Measurements from ENCODE around the gene BCKDK. TPM values are rescaled to one million over a fixed set of nuclear protein-coding genes. Genes with fewer than 3 reads are reported as not detected.

Gene BCKDK
- total and polyA plus RNA-seq, 2 of the 13 experiments (the other 11 are each of a cell fraction or from before 2014, with no cell fraction given) = 24.9 to 42.6 TPM

GRCh38 chr16:31073142-31073969 lies 34.8 kb upstream of the BCKDK start (continued):
- TF ChIP-seq ZNF678 (CRISPR knock-in tag; IDR thresholded peaks at IDR 0.05) (0 out of 2 replicates have a peak, but pooled peaks have one; percentile 23), ZNF577 (CRISPR knock-in tag; IDR thresholded peaks at IDR 0.05; ENCODE audit: borderline replicate concordance, low read depth) (no peak), ZNF709 (CRISPR knock-in tag; IDR thresholded peaks at IDR 0.05) (0 out of 2 replicates have a peak, but pooled peaks have one; percentile 11), ZNF563 (CRISPR knock-in tag; IDR thresholded peaks at IDR 0.05) (peak; percentile 88), SATB2 (CRISPR knock-in tag; IDR thresholded peaks at IDR 0.05) (peak; percentile 61), FOXM1 (CRISPR knock-in tag; IDR thresholded peaks at IDR 0.05) (no peak), ZNF574 (CRISPR knock-in tag; IDR thresholded peaks at IDR 0.05) (peak; percentile 73), ATF6 (CRISPR knock-in tag; conservative IDR thresholded peaks at IDR 0.05) (no peak), GMEB1 (CRISPR knock-in tag; IDR thresholded peaks at IDR 0.05; ENCODE audit: borderline replicate concordance) (no peak; the same call in 1 of the 2 replicates), ATF7 (IDR thresholded peaks at IDR 0.05) (no peak), ATF7 (CRISPR knock-in tag; IDR thresholded peaks at IDR 0.05) (no peak), ZSCAN31 (CRISPR knock-in tag; IDR thresholded peaks at IDR 0.05; ENCODE audit: low read depth) (peak; percentile 69; the same call in 1 of the 2 replicates), ZNF546 (CRISPR knock-in tag; conservative IDR thresholded peaks at IDR 0.05) (peak; percentile 85), ZNF572 (CRISPR knock-in tag; IDR thresholded peaks at IDR 0.05) (no peak), ZFP90 (CRISPR knock-in tag; IDR thresholded peaks at IDR 0.05; ENCODE audit: borderline replicate concordance) (peak; percentile 73; the same call in 1 of the 2 replicates), JARID2 (CRISPR knock-in tag; IDR thresholded peaks at IDR 0.05; ENCODE audit: insufficient replicate concordance) (no peak), EEA1 (CRISPR knock-in tag; IDR thresholded peaks at IDR 0.05; ENCODE audit: borderline replicate concordance) (no peak), CHCHD3 (CRISPR knock-in tag; IDR thresholded peaks at IDR 0.05) (0 out of 2 replicates have a peak, but pooled peaks have one; percentile 6)
- TF ChIP-seq, protein P1, sequence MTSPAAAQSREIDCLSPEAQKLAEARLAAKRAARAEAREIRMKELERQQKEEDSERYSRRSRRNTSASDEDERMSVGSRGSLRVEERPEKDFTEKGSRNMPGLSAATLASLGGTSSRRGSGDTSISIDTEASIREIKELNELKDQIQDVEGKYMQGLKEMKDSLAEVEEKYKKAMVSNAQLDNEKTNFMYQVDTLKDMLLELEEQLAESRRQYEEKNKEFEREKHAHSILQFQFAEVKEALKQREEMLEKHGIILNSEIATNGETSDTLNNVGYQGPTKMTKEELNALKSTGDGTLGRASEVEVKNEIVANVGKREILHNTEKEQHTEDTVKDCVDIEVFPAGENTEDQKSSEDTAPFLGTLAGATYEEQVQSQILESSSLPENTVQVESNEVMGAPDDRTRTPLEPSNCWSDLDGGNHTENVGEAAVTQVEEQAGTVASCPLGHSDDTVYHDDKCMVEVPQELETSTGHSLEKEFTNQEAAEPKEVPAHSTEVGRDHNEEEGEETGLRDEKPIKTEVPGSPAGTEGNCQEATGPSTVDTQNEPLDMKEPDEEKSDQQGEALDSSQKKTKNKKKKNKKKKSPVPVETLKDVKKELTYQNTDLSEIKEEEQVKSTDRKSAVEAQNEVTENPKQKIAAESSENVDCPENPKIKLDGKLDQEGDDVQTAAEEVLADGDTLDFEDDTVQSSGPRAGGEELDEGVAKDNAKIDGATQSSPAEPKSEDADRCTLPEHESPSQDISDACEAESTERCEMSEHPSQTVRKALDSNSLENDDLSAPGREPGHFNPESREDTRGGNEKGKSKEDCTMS (CRISPR knock-in tag; conservative IDR thresholded peaks at IDR 0.05) = no peak
